HTERT RPE-1 (cell line): ENCODE data around the gene SLC9A4.

ENCODE experiments used
- in situ Hi-C: fragments of 300-500 bp; cut with MboI; formaldehyde crosslinking; loops from 4 replicates; pipeline ENCODE4 v1.14.3; 2020; ENCODE audit warnings: low sequenced_read_pairs

The SLC9A4 gene

GRCh38 chr2:102494570-102494969, 21.5 kb downstream of the SLC9A4 start:
- in situ Hi-C loops = no loop called here

- in situ Hi-C loops = no loop called here
Measured at GRCh38 chr2:102498414-102498813, 25.4 kb downstream of the SLC9A4 start.

- in situ Hi-C loops = no loop called here
Measured at GRCh38 chr2:102499558-102499957, 26.5 kb downstream of the SLC9A4 start.

GRCh38 chr2:102502576-102502975, 29.6 kb downstream of the SLC9A4 start:
- in situ Hi-C loops = no loop called here

GRCh38 chr2:102504833-102505232, 31.8 kb downstream of the SLC9A4 start:
- in situ Hi-C loops = no loop called here

GRCh38 chr2:102505290-102505689, 32.3 kb downstream of the SLC9A4 start:
- in situ Hi-C loops = no loop called here

GRCh38 chr2:102506743-102507142, 33.7 kb downstream of the SLC9A4 start:
- in situ Hi-C loops = no loop called here

- in situ Hi-C loops = no loop called here
Measured at GRCh38 chr2:102508863-102509262, 35.8 kb downstream of the SLC9A4 start.

GRCh38 chr2:102509749-102510148, 36.7 kb downstream of the SLC9A4 start:
- in situ Hi-C loops = no loop called here

GRCh38 chr2:102510791-102511575, 38.0 kb downstream of the SLC9A4 start:
- in situ Hi-C loops = no loop called here

- in situ Hi-C loops = no loop called here
Measured at GRCh38 chr2:102512161-102512560, 39.1 kb downstream of the SLC9A4 start.

- in situ Hi-C loops = no loop called here
Measured at GRCh38 chr2:102513355-102513939, 40.4 kb downstream of the SLC9A4 start.

- in situ Hi-C loops = no loop called here
Measured at GRCh38 chr2:102514061-102514785, 41.2 kb downstream of the SLC9A4 start.

GRCh38 chr2:102515851-102516250, 42.8 kb downstream of the SLC9A4 start:
- in situ Hi-C loops = no loop called here

GRCh38 chr2:102518170-102518569, 45.1 kb downstream of the SLC9A4 start:
- in situ Hi-C loops = no loop called here

- in situ Hi-C loops = no loop called here
Measured at GRCh38 chr2:102520009-102520408, 47.0 kb downstream of the SLC9A4 start.

- in situ Hi-C loops = no loop called here
Measured at GRCh38 chr2:102520801-102521200, 47.8 kb downstream of the SLC9A4 start.

- in situ Hi-C loops = no loop called here
Measured at GRCh38 chr2:102522162-102522561, 49.1 kb downstream of the SLC9A4 start.

- in situ Hi-C loops = no loop called here
Measured at GRCh38 chr2:102522890-102523289, 49.9 kb downstream of the SLC9A4 start.

- in situ Hi-C loops = no loop called here
Measured at GRCh38 chr2:102523651-102524050, 50.6 kb downstream of the SLC9A4 start.

- in situ Hi-C loops = no loop called here
Measured at GRCh38 chr2:102527086-102527485, 54.1 kb downstream of the SLC9A4 start.

GRCh38 chr2:102538491-102538890, 65.5 kb downstream of the SLC9A4 start:
- in situ Hi-C loops = no loop called here
